Gastroesophageal sphincter (tissue), 3 donors: ENCODE measurements around the gene VPS13A.

Experiments used
- CTCF ChIP-seq, 4 experiments: fragments of 200-600 bp in 2 of 4; fragments of 450-650 bp in 2 of 4; sonication (generic) in 1 of 4; IDR thresholded peaks; one replicate each; pipeline ENCODE4 v1.5.1; 2017 to 2019; ENCODE audit warnings: antibody characterized with exemption in 4 of 4, mild to moderate bottlenecking in 2 of 4, moderate library complexity in 2 of 4
- EP300 ChIP-seq: sonication (generic); formaldehyde crosslinking; IDR thresholded peaks from one replicate; pipeline ENCODE4 v1.6.1; 2017; ENCODE audit warnings: antibody characterized with exemption, mild to moderate bottlenecking
- POLR2A ChIP-seq, 2 donors: fragments of 450-650 bp; IDR thresholded peaks; one replicate each; pipeline ENCODE4 v1.6.1; 2017; ENCODE audit warnings: antibody characterized with exemption in 2 of 2, mild to moderate bottlenecking in 2 of 2, moderate library complexity in 1 of 2
- POLR2AphosphoS5 ChIP-seq: sonication (generic); formaldehyde crosslinking; IDR thresholded peaks from one replicate; pipeline ENCODE4 v1.6.1; 2017; ENCODE audit warnings: antibody characterized with exemption

DNA sequence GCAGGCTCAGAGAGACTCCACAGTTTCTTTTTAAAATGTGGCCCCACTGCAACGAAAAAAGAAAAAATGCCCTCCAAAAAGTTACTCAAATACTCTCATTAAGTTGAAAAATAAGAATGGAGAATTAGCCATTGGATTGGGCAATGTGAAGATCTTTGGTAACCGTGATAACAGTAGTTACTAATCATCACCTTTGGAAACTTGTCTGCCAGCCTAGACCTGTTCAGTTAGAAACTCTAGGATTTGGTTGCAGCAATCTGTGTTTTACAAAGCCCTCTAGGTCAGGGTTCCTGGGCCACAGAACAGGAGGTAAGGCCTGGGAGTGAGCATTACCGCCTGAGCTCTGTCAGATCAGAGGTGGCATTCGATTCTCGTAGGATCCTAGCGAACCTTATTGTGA is 34.2 kb downstream of the VPS13A start:
- no peak for TF ChIP-seq CTCF (IDR thresholded peaks at IDR 0.05)
- TF ChIP-seq EP300, result no peak
- TF ChIP-seq POLR2AphosphoS5, result no peak
- no peak for TF ChIP-seq POLR2A (IDR thresholded peaks at IDR 0.05)
